Measurements from ENCODE around the gene LRP2BP. TPM values are rescaled to one million over a fixed set of nuclear protein-coding genes. Genes with fewer than 3 reads are reported as not detected.
"Not testable (repeated sequence)": the region's sequence is repeated elsewhere in the genome, so short reads cannot be mapped to it uniquely, and the experiment has no call there.

The LRP2BP gene
- total RNA-seq, 1 experiment from 2014 or later = 0.27 TPM

- DNase-seq (ENCODE audit: extremely low read depth, low read depth) = not testable (repeated sequence)
These were observed 33.2 kb downstream of the LRP2BP start for GRCh38 chr4:185362570-185362969.

- no peak for DNase-seq (ENCODE audit: extremely low read depth, low read depth)
These were observed 33.9 kb downstream of the LRP2BP start for GRCh38 chr4:185361872-185362271.

DNA sequence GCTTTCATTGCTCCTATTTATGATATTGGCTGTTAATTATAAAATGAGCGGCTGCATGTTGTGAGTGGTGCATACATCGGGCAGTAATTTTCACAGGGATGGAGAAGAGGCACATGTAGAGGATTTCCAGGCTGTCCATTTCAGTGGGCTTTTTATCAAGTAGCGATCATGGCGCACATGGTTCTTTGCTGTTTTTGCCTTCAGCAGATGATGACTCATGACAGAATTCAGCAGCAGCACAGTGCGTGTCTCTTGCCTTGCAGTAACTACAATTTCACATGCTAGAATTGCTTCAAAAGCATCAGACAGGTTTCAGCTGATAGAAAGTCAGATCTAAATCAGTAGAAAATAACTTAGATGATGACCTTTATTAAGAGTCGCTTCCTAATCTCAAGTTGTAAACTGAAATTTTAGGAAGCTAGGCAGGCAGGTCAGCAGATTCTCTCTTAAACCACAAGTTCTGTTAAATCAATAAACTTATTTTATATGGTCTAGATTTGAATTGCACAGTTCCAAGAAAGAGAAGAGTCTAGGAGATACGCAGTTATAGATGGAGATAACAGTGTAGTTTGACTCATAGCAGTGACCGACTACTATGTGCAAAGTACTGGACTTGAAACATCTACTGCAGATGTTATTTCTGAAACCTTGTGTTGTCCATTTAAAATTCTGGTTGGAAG, 35.8 kb downstream of the LRP2BP start:
- DNase-seq (ENCODE audit: extremely low read depth, low read depth) = no peak

GRCh38 chr4:185358959-185359358, 36.8 kb downstream of the LRP2BP start:
- DNase-seq (ENCODE audit: extremely low read depth, low read depth) = no peak

GRCh38 chr4:185358514-185358913, 37.2 kb downstream of the LRP2BP start:
- no peak for DNase-seq (ENCODE audit: extremely low read depth, low read depth)

DNA sequence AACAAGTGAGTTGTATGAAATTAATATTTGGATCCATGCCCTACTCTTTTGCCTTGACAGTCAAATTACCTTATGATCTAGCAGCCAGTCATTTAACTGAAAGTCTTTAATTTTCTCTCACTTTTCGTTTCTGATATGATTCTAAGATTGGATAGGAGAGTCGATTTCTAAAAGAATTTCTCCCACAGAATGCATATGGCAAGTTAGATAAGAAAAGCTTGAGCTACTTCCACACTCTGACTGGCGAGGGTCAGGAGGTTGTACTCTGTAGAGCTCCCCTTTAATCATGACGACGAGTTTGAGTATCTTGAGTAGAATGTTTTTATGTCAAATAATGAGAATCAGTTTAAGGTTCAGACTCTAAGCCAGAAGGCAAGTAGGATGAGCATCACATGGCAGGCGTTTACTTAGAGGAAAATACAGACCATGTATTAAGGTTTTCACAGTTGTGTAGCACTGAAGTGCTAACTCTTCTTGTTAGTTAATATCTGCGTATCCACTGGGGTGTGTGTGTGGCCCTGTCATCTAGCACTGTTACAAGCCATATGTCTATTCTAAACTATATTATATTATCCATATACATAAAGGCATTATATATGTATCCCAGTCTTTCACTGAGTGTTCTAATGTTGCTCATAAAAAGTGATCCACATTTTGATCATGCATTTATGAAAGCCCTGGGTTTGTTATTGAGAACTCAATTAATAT, 37.8 kb downstream of the LRP2BP start:
- DNase-seq (ENCODE audit: extremely low read depth, low read depth) = no peak

- no peak for DNase-seq (ENCODE audit: extremely low read depth, low read depth)
These were observed 38.5 kb downstream of the LRP2BP start for GRCh38 chr4:185357211-185357610.

DNA sequence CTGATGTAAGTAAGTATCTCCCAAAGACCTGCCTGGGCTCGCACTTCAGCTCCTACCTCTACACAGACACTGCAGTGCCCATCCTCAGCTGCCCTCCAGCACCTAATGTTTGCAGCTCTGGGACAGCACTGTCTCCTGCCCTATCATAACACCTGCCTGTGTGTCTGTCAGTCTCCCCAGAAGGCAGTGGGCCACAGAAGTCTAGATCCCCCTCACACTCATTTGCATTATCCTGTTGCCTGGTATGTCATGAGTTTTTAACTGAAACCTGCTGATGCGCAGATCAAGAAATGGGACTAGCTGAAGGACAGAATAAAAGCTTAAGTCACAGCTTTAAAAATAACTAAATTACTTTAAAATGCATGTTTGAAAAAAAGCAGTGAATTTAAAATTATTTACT, 43.0 kb downstream of the LRP2BP start:
- DNase-seq (ENCODE audit: extremely low read depth, low read depth) = no peak

- DNase-seq (ENCODE audit: extremely low read depth, low read depth) = no peak
These were observed 43.5 kb downstream of the LRP2BP start for GRCh38 chr4:185352202-185352601.

- no peak for DNase-seq (ENCODE audit: extremely low read depth, low read depth)
These were observed 44.0 kb downstream of the LRP2BP start for GRCh38 chr4:185351691-185352090.

- DNase-seq (ENCODE audit: extremely low read depth, low read depth) = no peak
These were observed 48.6 kb downstream of the LRP2BP start for GRCh38 chr4:185346975-185347601.

DNA sequence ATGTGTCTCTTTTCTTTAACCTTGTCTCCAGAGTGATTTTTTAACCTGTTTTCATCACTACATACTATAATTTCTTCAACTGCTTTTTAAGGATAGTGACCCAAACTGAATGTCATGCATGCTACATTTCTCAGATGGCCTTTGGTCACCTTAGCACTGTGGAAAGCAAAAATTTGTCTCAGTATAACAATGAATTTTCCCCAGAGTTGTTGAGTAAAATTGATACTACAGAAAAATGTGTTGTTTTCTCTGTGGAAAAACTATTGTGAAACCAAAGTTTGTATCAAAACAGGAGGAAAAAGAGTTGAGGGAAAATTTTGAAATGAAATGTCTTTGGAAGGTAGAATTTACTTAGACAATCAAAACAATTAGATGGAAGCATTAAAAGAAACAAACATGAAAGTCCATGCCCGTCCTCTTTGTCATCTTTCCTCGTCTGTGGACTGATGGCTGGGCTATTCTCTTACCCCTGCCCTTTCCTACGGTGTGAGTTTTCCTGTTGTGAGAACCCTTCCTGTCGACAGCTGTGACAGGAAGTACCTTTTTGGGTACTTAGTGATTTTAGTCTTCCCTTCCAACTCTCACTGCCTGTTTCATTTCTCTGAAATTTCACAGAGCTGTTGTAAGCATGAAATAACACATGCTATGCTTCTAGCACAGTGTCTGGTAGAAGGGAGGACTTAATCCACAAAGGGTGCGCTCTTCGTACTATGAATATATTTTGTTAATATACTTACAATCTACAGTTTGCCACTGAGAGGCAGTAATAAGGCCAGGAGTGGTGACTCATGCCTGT, 50.8 kb downstream of the LRP2BP start:
- no peak for DNase-seq (ENCODE audit: extremely low read depth, low read depth)

DNA sequence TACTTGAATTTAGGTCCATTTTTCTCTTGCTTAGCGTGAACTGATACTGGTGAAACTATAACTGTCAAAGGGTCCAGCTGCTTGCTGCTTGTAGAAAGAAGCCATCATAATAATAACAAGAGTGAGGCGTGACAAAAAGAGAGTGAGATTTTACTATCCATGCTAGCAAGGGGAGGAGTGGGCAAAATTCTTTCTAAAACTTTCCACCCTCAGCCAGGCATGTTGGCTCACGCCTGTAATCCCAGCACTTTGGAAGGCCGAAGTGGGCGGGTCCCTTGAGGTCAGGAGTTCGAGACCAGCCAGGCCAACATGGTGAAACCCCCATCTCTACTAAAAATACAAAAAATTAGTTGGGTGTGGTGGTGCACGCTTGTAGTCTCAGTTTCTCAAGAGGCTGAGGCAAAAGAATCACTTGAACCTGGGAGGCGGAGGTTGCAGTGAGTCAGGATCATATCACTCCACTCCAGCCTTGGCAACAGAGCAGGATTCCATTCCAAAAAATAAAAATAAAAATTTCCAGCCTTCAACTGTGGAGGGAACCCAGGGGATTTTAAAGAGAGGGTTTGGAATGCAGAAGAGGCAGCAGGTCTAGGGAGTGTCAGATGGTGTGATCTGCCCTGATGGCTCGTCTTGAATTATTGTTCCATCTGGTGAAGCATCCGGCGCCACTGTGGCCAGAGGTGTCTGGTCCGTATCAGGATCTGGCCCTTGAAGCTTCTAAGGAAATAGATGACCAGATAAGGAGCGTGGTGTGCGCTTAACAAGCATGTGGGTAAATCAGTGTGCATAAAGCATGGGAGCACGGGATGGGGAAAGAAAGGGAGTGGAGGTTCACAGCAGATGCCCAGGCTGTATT, 51.8 kb downstream of the LRP2BP start:
- no peak for DNase-seq (ENCODE audit: extremely low read depth, low read depth)

DNA sequence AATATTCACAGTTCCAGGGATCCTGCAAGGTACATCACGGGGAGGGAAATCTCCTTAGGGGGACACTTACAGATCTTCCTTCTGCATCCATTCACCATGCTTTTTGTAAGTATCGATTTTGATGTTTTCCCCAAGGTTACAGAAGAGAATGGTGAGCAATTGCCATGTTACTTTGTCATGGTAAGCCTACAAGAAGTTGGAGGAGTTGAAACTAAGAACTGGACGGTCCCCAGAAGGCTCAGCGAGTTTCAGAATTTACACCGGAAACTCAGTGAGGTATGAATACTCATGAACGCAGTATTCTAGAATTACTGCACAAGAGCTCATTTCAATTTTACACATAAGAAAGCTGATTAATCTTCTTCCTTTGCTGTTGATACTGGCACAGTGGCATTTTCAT, 53.9 kb downstream of the LRP2BP start:
- no peak for DNase-seq (ENCODE audit: extremely low read depth, low read depth)

DNA sequence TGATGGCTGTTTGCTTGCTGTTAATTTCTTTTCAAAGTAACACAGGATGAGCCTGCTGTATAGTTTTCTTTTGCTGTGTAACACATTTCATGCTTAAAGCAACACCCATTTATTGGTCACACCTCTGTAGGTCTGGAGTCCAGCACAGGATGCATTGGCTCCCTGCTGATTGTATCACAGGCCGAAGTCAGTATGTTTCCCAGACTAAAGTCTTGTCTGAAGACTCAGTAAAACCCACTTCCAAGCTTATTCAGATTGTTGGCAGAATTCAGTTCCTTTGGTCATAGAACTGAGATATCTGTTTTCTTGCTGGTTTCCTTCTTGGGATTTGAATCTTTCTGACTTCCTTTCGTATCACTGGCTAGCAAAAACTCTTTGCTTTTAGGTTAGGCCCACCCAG, 54.3 kb downstream of the LRP2BP start:
- no peak for DNase-seq (ENCODE audit: extremely low read depth, low read depth)

- DNase-seq (ENCODE audit: extremely low read depth, low read depth) = no peak
These were observed 55.8 kb downstream of the LRP2BP start for GRCh38 chr4:185339941-185340340.

GRCh38 chr4:185335579-185335978, 60.1 kb downstream of the LRP2BP start:
- no peak for DNase-seq (ENCODE audit: extremely low read depth, low read depth)

DNA sequence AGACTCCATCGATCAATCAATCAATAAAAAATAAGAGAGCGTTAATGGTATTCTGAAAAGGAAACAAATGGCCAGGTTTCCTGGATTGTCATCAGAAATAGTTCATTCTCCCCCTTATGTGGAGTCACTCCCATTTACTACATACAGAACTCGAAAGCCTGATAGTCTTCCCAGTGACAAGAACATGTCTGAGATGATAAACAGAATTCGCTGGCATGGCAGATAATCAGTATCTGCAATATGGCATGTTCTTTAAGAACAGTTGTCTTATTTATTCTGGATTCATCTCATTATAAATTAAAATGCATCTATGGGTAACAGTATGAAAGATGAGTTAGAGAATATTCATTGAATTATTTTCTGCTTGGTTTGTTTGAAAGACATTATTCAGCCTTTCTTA, 61.4 kb downstream of the LRP2BP start:
- no peak for DNase-seq (ENCODE audit: extremely low read depth, low read depth)

- no peak for DNase-seq (ENCODE audit: extremely low read depth, low read depth)
These were observed 62.9 kb downstream of the LRP2BP start for GRCh38 chr4:185332575-185333464.
